ENCODE data around the gene ADPRHL1.

The ADPRHL1 gene

DNA sequence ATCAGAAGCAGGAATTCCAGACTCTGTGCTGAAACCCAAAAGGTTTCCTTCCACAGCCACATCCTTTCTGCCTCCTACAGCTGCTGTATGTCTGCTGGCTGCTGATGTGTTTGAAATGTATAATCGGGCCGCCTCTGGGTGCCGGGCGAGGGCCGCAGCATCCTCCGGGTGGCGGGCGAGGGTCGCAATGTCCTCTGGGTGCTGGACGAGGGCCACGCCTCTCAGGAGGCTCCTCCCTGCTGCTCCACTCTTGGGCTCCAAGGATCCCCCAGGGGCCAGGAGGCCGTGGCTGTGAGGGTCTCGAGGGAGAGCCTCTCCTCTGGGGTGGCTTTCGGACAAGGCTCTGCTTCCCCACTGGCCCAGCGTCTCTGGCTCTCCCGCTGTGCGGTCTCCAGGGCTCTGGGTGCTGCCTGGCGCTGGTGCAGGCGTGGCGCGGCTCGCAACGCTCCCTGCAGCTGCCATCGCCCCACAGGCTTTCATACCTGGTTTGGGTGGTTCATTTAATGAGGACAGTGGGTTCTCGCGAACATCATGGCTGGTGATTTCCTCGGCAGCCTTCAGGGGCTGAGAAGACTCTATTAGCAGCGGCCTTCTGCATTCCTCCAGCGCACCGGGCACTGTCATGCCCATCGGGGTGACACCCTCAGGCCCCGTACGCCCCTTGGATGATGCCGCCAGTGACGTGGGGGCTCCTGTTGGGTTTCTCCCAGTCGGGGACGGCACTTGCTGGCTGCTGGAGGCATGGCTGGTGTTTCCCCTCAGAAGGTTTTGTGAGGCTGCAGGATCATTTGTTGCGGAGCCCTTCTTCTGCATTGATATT lies 47.6 kb downstream of the ADPRHL1 start:
- TF ChIP-seq ZFX (IDR thresholded peaks at IDR 0.05), result no peak
- TF ChIP-seq, protein P1, sequence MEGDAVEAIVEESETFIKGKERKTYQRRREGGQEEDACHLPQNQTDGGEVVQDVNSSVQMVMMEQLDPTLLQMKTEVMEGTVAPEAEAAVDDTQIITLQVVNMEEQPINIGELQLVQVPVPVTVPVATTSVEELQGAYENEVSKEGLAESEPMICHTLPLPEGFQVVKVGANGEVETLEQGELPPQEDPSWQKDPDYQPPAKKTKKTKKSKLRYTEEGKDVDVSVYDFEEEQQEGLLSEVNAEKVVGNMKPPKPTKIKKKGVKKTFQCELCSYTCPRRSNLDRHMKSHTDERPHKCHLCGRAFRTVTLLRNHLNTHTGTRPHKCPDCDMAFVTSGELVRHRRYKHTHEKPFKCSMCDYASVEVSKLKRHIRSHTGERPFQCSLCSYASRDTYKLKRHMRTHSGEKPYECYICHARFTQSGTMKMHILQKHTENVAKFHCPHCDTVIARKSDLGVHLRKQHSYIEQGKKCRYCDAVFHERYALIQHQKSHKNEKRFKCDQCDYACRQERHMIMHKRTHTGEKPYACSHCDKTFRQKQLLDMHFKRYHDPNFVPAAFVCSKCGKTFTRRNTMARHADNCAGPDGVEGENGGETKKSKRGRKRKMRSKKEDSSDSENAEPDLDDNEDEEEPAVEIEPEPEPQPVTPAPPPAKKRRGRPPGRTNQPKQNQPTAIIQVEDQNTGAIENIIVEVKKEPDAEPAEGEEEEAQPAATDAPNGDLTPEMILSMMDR (conservative IDR thresholded peaks at IDR 0.05), result no peak
- no peak overlapping the region for H3K27ac ChIP-seq

- no peak overlapping the region for H3K27ac ChIP-seq
These were observed 48.4 kb downstream of the ADPRHL1 start for GRCh38 chr13:113404723-113405471.

GRCh38 chr13:113404366-113404722 lies 48.9 kb downstream of the ADPRHL1 start:
- no peak overlapping the region for H3K27ac ChIP-seq
- TF ChIP-seq ZFX (IDR thresholded peaks at IDR 0.05), result no peak
- TF ChIP-seq, protein P1 (conservative IDR thresholded peaks at IDR 0.05), result no peak

More at GRCh38 chr13:113404723-113405471, 48.4 kb downstream of the ADPRHL1 start:
- TF ChIP-seq ZFX (IDR thresholded peaks at IDR 0.05), result no peak
- TF ChIP-seq, protein P1 (conservative IDR thresholded peaks at IDR 0.05), result no peak

DNA sequence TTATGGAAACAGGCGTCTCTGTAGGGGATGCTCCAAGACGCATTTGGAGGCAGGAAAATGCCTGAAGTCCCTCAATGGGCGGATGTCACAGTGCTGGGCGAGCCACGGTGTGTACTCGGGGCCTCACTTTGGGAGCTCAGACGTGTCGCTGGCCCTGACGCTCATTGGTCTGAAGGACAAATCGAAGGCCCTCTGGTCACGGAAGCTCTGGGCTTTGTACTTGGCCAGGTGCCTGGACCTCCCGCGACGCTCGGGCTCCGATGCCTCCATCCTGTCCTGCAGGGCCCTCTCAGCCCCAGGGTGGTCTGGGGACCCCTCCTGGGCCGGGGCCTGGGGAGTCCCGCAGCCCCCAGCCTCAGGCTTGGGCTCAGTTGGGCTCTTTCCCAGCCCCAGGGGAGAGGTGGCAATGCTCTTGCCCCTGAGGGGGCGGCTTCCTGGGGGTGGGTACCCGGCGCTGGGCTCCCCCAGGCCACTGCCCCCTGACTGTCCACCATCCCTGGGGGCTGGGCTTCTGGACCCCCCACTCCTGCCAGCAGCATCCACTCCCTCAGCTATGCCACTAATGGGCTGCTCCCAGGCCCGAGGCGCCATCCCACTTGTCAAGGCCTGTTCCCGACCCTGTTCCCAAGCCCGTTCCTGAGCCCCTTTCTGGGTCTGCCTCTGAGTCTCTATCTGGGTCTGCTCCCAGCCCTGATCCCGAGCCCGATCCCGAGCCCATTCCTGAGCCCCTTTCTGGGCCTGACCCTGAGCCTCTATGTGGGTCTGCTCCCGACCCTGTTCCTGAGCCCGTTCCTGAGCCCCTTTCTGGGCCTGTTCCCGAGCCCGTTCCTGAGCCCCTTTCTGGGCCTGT lies 49.8 kb downstream of the ADPRHL1 start:
- no peak overlapping the region for H3K27ac ChIP-seq
- TF ChIP-seq, protein P1 (conservative IDR thresholded peaks at IDR 0.05), result no peak
- no peak for TF ChIP-seq ZFX (IDR thresholded peaks at IDR 0.05)

- TF ChIP-seq, protein P1 (conservative IDR thresholded peaks at IDR 0.05), result no peak
- TF ChIP-seq ZFX (IDR thresholded peaks at IDR 0.05), result no peak
- H3K27ac ChIP-seq, result no peak overlapping the region
These were observed 50.6 kb downstream of the ADPRHL1 start for GRCh38 chr13:113402471-113403254.

DNA sequence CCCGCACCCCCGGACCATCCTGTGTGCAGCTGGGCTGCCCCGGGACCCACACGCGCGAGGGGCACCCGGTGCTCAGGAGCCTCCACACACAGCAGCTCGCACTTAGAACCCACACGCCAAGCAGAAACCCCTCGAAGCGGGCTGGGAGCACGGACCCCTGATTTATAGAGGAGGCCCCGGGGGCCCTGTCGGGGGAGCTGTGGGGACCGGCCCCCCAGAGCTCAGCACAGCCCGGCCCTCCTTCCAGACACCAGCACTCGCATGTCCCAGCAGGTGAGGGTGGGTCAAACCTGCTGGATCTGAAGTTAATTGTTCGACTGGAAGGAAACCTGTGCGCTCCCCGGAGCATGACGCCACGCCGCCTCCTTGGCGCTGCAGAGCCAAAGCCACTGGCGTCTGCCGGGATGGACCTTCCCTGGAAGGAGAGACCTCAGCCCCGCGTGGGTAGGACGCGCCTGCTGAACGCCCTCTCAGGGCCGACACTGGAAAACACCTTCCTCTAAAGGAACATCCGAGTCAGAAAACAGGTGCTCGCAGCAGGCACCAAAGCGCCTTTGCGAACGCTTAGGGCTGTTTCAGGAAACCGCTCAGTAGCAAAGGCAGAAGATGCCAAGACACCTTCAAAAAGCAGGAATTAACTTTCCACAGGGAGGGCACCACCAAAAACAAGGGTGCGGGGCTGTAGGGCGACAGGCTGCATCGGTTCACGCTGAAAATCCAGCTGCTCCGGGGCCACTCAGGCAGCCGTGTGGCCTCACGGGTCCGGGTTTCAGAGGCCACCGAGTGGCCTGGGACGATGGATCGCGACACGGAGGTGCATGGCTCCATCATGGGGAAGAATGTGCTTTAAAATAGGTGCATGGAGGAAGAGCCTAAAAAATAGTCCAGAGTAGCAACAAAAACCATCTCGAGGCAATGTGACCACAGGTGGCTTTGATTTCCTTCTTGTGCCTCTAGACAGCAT lies 51.6 kb downstream of the ADPRHL1 start:
- no peak overlapping the region for H3K27ac ChIP-seq
- TF ChIP-seq ZFX (IDR thresholded peaks at IDR 0.05), result no peak
- TF ChIP-seq, protein P1 (conservative IDR thresholded peaks at IDR 0.05), result no peak
